Fibroblast of pulmonary artery (primary cell): Measurements from ENCODE around the gene FCRL4.

Experiments
- DNase-seq: peaks from one replicate; pipeline ENCODE4 v3.0.0-alpha.2; 2010; ENCODE audit warnings: low read depth
- H3K4me3 ChIP-seq: replicated peaks from 2 replicates; pipeline ENCODE4 v1.5.1; 2011; ENCODE audit warnings: low read depth, mild to moderate bottlenecking, control low read depth, low read length, moderate library complexity
- CTCF ChIP-seq: IDR thresholded peaks from 2 replicates; pipeline ENCODE4 v1.5.1; 2011; ENCODE audit warnings: mild to moderate bottlenecking, control low read depth, low read length, inconsistent platforms; ENCODE audit errors: missing control alignments

Gene FCRL4

GRCh38 chr1:157597959-157598667 lies at the start of gene FCRL4:
Gene FCRL4, minus strand, starts transcription at chr1:157598085. Its CDS starts 141 bp downstream, at chr1:157597944.
- no peak for TF ChIP-seq CTCF
- DNase-seq = no peak
- H3K4me3 ChIP-seq = no peak within 1 kb of the TSS

GRCh38 chr1:157646144-157646543 lies 48.3 kb upstream of the FCRL4 start:
- DNase-seq = no peak
- TF ChIP-seq CTCF = no peak
- H3K4me3 ChIP-seq = no peak overlapping the region

GRCh38 chr1:157641177-157641576 lies 43.3 kb upstream of the FCRL4 start:
- no peak for DNase-seq
- no peak for TF ChIP-seq CTCF
- H3K4me3 ChIP-seq = no peak overlapping the region

GRCh38 chr1:157639800-157640199 lies 41.9 kb upstream of the FCRL4 start:
- no peak for TF ChIP-seq CTCF
- no peak for DNase-seq
- no peak overlapping the region for H3K4me3 ChIP-seq

- no peak for DNase-seq
- TF ChIP-seq CTCF = no peak
Measured at GRCh38 chr1:157628773-157629172, 30.9 kb upstream of the FCRL4 start.

GRCh38 chr1:157626099-157626498 lies 28.2 kb upstream of the FCRL4 start:
- TF ChIP-seq CTCF = no peak
- no peak overlapping the region for H3K4me3 ChIP-seq
- no peak for DNase-seq

More at GRCh38 chr1:157628773-157629172, 30.9 kb upstream of the FCRL4 start:
- no peak overlapping the region for H3K4me3 ChIP-seq

GRCh38 chr1:157624471-157624870 lies 26.6 kb upstream of the FCRL4 start:
- no peak for TF ChIP-seq CTCF
- no peak for DNase-seq
- H3K4me3 ChIP-seq = no peak overlapping the region
